A673 (cell line): ENCODE measurements around the gene TPP1.

Experiments used
- CTCF ChIP-seq: fragments of 300-800, 200-600 bp; sonication (generic); conservative IDR thresholded peaks from 2 replicates; pipeline ENCODE4 v1.5.1; 2017; ENCODE audit warnings: low read depth, mild to moderate bottlenecking, antibody characterized with exemption, low read length, moderate library complexity, mixed read lengths
- EZH2 ChIP-seq: fragments of 200-600 bp; sonication (generic); IDR thresholded peaks from 2 replicates; pipeline ENCODE4 v1.6.1; 2017; ENCODE audit warnings: borderline replicate concordance, low read depth, mild to moderate bottlenecking, mixed read lengths, antibody characterized with exemption, low read length; ENCODE audit not compliant: poor library complexity, severe bottlenecking

GRCh38 chr11:6608011-6608410 lies 11.2 kb downstream of the TPP1 start:
- no peak for TF ChIP-seq CTCF
- no peak for TF ChIP-seq EZH2
